ENCODE results near the gene SAMD9L.

DNA sequence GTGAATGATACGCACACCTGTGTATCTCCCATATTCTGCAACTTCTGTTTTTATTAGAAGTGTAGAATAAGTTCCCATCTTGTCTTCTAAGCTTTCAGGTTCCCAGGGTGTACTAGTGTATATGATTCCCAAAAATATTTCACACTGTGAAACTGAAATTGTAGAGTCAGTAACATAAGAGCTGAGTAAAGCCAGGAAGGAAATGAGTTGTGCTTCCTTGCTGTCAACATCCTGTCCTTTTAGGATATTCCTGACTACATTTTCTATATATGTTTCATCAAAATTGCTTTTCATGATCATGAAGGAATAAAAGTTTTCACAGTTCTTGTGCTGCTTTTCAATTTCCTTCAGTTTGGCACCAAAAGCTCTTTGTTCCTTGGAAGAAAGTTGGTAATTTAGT lies 15.2 kb downstream of the SAMD9L start:
- TF ChIP-seq, protein P1, sequence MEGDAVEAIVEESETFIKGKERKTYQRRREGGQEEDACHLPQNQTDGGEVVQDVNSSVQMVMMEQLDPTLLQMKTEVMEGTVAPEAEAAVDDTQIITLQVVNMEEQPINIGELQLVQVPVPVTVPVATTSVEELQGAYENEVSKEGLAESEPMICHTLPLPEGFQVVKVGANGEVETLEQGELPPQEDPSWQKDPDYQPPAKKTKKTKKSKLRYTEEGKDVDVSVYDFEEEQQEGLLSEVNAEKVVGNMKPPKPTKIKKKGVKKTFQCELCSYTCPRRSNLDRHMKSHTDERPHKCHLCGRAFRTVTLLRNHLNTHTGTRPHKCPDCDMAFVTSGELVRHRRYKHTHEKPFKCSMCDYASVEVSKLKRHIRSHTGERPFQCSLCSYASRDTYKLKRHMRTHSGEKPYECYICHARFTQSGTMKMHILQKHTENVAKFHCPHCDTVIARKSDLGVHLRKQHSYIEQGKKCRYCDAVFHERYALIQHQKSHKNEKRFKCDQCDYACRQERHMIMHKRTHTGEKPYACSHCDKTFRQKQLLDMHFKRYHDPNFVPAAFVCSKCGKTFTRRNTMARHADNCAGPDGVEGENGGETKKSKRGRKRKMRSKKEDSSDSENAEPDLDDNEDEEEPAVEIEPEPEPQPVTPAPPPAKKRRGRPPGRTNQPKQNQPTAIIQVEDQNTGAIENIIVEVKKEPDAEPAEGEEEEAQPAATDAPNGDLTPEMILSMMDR (IDR thresholded peaks at IDR 0.05): no peak
- TF ChIP-seq SMC3 (IDR thresholded peaks at IDR 0.05; ENCODE audit: low read depth, low read length) (no peak), RXRA (IDR thresholded peaks at IDR 0.05; ENCODE audit: borderline replicate concordance, low read depth) (no peak), FOXJ3 (CRISPR knock-in tag; IDR thresholded peaks at IDR 0.05) (no peak), FOXM1 (IDR thresholded peaks at IDR 0.05; ENCODE audit: low read depth) (no peak), SIN3A (IDR thresholded peaks at IDR 0.05; ENCODE audit: borderline replicate concordance, low read depth, low read length) (no peak)

All from SK-N-SH (cell line).